AG09319 (cell line): ENCODE measurements around the gene CKS2.

Experiments
- DNase-seq: peaks from one replicate; pipeline ENCODE4 v3.0.0-alpha.2; 2010; ENCODE audit warnings: low read depth; ENCODE audit errors: extremely low read depth
- CTCF ChIP-seq: IDR thresholded peaks from 2 replicates; pipeline ENCODE4 v1.5.1; 2011; ENCODE audit warnings: low read depth, mild to moderate bottlenecking, inconsistent platforms, low read length, moderate library complexity

Gene CKS2

GRCh38 chr9:89358376-89358916, 47.5 kb downstream of the CKS2 start:
- no peak for DNase-seq
- TF ChIP-seq CTCF: no peak

- no peak for TF ChIP-seq CTCF
- no peak for DNase-seq
These were observed 48.0 kb downstream of the CKS2 start for GRCh38 chr9:89358985-89359384.

GRCh38 chr9:89359751-89360261, 48.8 kb downstream of the CKS2 start:
- DNase-seq: peak; percentile 10
- no peak for TF ChIP-seq CTCF

- DNase-seq: no peak
- no peak for TF ChIP-seq CTCF
These were observed 49.5 kb downstream of the CKS2 start for GRCh38 chr9:89360465-89360864.

- no peak for TF ChIP-seq CTCF
- no peak for DNase-seq
These were observed 50.0 kb downstream of the CKS2 start for GRCh38 chr9:89361031-89361430.

DNA sequence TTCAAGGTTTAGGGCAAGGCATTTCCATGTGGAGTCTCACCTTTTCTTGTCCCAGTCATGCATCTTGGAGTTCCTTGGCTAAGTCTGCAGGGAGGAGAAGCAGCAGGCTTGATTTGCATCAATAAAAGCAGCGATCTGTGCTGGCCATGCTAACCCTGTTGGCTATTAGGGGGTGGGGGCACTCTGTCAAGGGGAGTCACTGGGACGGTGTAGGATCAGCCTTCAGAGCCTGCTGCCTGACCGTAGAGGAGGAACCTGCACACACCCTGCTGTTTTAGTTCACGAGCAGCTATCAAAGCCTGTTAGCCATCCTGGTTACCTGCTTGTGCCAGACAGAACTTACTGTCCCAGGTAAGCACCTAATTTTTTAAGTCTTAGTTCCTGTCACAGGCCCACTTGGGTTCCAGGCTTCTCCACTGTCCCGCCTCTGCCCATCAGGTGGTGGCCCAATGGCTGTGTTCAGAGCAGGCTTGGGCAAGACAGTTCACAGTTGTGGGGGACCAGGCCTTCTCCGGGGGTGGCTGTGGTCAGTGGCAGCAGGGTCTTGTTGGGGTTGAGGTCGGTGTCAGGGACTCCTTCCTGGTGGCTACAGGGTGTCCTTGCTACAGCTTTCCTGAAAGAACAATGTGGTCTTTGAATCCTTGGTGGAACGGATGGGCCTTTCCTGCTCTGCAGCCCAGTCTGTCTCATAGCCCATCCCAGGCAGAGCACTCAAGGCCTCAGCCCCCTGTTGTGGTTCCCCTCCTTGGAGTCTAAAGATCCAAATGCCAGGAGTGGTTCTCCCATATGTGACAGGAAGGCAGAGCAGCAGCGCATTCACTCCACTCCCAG, 51.0 kb downstream of the CKS2 start:
- TF ChIP-seq CTCF: no peak
- DNase-seq: no peak

DNA sequence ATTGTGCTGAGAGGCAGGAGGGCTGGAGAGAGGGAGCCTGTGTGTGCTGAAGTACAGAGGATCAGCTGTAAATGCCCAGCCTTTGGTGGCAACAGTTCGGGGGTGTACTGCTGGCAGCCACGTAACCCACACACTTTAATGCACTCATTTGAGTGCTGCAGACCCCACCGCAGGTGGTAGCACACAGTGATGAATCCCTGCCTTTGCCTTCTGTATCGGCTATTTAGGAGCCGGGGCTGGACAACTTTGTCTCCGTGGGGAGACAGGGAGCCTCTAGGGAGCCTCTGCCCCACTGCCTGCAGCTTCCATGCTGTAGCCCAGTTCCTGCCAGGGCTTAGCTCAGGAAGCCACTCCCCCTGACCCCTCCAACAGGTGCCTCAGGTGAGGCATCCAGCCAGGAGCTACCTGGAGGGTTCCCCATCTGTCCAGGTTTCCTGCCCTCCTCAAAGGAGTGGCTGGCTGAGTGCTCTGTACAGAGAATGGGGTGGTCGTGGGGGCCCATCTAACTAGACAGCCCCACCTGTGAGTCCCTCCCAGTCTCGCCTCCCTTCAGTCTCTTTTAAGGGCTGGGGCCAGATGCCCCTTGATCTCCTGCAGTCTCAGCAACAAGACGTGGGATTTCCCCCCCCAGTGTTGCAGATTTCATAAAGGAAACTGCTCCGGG, 51.8 kb downstream of the CKS2 start:
- DNase-seq: no peak
- TF ChIP-seq CTCF: no peak
